Measurements from ENCODE around the gene PROP1. TPM values are rescaled to one million over a fixed set of nuclear protein-coding genes. Genes with fewer than 3 reads are reported as not detected.

PROP1 gene
- total RNA-seq, 1 experiment from 2014 or later: not detected

DNA sequence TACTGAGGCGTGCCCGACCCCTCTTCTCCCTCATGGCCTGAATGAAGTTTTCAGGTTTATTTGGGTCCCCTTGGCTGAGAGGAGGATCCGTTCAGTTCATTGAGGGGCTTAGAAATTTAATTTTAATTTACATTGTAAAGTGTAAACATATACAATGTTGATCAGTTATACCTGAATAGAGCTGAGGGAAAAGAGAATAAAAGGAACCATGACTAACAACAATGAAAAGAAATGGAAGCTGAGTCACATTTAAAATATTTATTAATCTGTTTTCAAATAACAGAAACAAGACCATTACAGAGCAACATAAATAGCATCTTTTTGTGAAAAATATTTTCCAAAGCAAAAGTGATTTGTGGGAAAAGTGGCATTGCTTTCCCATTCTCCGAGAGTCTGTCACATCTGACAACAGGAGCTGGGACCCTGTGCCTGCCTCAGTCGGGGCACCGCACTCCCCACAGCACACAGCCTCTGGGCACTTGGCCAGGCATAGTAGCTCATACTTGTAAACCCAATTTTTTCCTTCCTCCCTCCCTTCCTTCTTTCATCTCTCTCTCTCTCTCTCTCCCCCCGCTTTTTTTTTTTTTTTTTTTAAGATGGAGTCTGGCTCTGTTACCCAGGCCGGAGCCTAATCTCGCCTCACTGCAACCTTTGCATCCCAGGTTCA is 28.7 kb downstream of the PROP1 start:
- TF ChIP-seq, protein P1, sequence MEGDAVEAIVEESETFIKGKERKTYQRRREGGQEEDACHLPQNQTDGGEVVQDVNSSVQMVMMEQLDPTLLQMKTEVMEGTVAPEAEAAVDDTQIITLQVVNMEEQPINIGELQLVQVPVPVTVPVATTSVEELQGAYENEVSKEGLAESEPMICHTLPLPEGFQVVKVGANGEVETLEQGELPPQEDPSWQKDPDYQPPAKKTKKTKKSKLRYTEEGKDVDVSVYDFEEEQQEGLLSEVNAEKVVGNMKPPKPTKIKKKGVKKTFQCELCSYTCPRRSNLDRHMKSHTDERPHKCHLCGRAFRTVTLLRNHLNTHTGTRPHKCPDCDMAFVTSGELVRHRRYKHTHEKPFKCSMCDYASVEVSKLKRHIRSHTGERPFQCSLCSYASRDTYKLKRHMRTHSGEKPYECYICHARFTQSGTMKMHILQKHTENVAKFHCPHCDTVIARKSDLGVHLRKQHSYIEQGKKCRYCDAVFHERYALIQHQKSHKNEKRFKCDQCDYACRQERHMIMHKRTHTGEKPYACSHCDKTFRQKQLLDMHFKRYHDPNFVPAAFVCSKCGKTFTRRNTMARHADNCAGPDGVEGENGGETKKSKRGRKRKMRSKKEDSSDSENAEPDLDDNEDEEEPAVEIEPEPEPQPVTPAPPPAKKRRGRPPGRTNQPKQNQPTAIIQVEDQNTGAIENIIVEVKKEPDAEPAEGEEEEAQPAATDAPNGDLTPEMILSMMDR (conservative IDR thresholded peaks at IDR 0.05; ENCODE audit: low read depth, low read length): no peak
- TF ChIP-seq EZH2 (IDR thresholded peaks at IDR 0.05; ENCODE audit: borderline replicate concordance, low read depth, low read length, poor library complexity, severe bottlenecking): no peak
- DNase-seq (ENCODE audit: low spot score): no peak
- intact Hi-C loops (cut with micrococcal nuclease; ENCODE audit: unreplicated experiment): no loop called here
- Histone ChIP-seq H3K9me3 (ENCODE audit: low read depth, low read length, poor library complexity, severe bottlenecking) (no peaks in the 10 kb centered on the region), H3K4me1 (ENCODE audit: insufficient read depth, low read length, poor library complexity, severe bottlenecking) (no peaks in the 10 kb centered on the region), H3K4me3 (ENCODE audit: low read depth, low read length, poor library complexity, severe bottlenecking) (no peak overlapping the region), H3K27ac (ENCODE audit: low read depth, low read length, poor library complexity, severe bottlenecking) (no peak overlapping the region), H3K27me3 (replicated peaks; ENCODE audit: insufficient read depth, low read depth, low read length, poor library complexity) (no peaks in the 10 kb centered on the region), H3K36me3 (ENCODE audit: insufficient read depth, low read length, poor library complexity, severe bottlenecking) (no peaks in the 10 kb centered on the region)
- no TSS peak for BruUV-seq (replicated peaks)
- ChIA-PET POLR2A (ENCODE audit: low non-redundant PET) (no interaction called here), CTCF (no interaction called here)

DNA sequence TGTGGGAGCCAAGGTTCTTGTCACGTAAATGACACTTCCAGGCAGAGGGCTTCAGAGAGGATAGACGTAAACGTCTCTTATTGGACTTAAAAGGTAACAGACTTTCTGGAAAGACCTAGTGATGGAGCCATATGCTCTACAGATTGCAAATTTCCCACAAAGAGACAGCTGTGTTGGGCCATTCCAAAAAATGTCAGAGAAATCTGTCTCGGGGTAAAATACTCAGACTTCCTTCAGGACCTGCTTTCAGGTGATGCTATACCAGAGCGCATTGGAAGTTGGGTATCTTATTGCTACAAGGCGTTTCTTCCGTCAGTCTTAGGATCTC is 29.2 kb downstream of the PROP1 start:
- CTCF ChIA-PET: no interaction called here

DNA sequence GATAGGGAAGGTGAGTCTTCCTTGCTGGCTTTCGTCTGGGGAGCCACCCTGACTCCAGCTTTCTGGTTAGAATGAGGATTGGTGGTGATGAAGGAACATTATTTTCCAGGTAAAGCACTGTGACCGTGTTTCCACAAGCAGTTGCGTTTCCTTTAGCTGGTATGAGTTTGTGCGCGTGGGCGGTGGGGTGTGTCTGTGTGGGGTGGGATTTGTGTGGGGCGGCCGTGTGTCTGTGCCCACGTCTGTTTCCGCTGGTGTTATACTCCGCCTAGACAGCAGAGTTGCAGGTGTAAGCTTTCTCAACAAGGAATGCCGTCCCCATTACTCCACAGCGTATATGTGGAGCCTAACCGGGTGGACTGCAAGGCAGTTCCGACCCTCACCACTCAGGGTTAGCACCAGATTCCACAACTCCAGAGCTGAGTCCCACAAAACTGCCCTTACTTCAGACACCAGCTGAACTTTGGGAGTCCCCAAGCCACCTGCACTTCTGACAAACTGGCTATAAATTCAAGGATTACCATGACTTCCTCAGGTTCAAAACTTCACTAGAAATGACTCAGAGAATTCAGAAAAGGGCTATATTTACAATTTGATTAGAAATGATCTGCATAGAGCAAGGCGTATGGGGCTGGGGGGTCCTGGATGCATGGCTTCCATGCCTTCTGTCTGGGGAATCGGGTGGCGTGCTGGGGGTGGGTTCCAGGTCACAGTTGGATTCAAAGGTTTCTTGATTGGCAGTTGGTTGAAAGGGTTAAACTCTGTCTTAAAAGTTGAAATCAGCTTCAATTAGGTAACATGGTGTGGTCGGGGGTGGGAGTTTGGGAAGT is 29.8 kb downstream of the PROP1 start:
- no TSS peak for BruUV-seq (replicated peaks)
- intact Hi-C loops (cut with micrococcal nuclease; ENCODE audit: unreplicated experiment): no loop called here
- ChIA-PET POLR2A (ENCODE audit: low non-redundant PET) (no interaction called here), CTCF (no interaction called here)
- no peaks in the 10 kb centered on the region for H3K9me3 ChIP-seq (ENCODE audit: low read depth, low read length, poor library complexity, severe bottlenecking)
- no peaks in the 10 kb centered on the region for H3K36me3 ChIP-seq (ENCODE audit: insufficient read depth, low read length, poor library complexity, severe bottlenecking)
- H3K27ac ChIP-seq (ENCODE audit: low read depth, low read length, poor library complexity, severe bottlenecking): no peak overlapping the region
- H3K27me3 ChIP-seq (replicated peaks; ENCODE audit: insufficient read depth, low read depth, low read length, poor library complexity): no peaks in the 10 kb centered on the region
- DNase-seq (ENCODE audit: low spot score): no peak
- no peak overlapping the region for H3K4me3 ChIP-seq (ENCODE audit: low read depth, low read length, poor library complexity, severe bottlenecking)
- TF ChIP-seq, protein P1 (conservative IDR thresholded peaks at IDR 0.05; ENCODE audit: low read depth, low read length): no peak
- TF ChIP-seq EZH2 (IDR thresholded peaks at IDR 0.05; ENCODE audit: borderline replicate concordance, low read depth, low read length, poor library complexity, severe bottlenecking): no peak
- H3K4me1 ChIP-seq (ENCODE audit: insufficient read depth, low read length, poor library complexity, severe bottlenecking): no peaks in the 10 kb centered on the region

More for the DNA sequence above, 29.2 kb downstream of the PROP1 start:
- no peak overlapping the region for H3K27ac ChIP-seq (ENCODE audit: low read depth, low read length, poor library complexity, severe bottlenecking)
- TF ChIP-seq EZH2 (IDR thresholded peaks at IDR 0.05; ENCODE audit: borderline replicate concordance, low read depth, low read length, poor library complexity, severe bottlenecking): no peak
- TF ChIP-seq, protein P1 (conservative IDR thresholded peaks at IDR 0.05; ENCODE audit: low read depth, low read length): no peak
- H3K9me3 ChIP-seq (ENCODE audit: low read depth, low read length, poor library complexity, severe bottlenecking): no peaks in the 10 kb centered on the region
- intact Hi-C loops (cut with micrococcal nuclease; ENCODE audit: unreplicated experiment): no loop called here
- H3K4me3 ChIP-seq (ENCODE audit: low read depth, low read length, poor library complexity, severe bottlenecking): no peak overlapping the region
- no peaks in the 10 kb centered on the region for H3K36me3 ChIP-seq (ENCODE audit: insufficient read depth, low read length, poor library complexity, severe bottlenecking)
- H3K27me3 ChIP-seq (replicated peaks; ENCODE audit: insufficient read depth, low read depth, low read length, poor library complexity): no peaks in the 10 kb centered on the region
- no TSS peak for BruUV-seq (replicated peaks)
- POLR2A ChIA-PET (ENCODE audit: low non-redundant PET): no interaction called here
- no peak for DNase-seq (ENCODE audit: low spot score)
- no peaks in the 10 kb centered on the region for H3K4me1 ChIP-seq (ENCODE audit: insufficient read depth, low read length, poor library complexity, severe bottlenecking)
